ENCODE data around the gene SPATA13.
"Not testable (repeated sequence)": the region's sequence is repeated elsewhere in the genome, so short reads cannot be mapped to it uniquely, and the experiment has no call there.

Gene SPATA13

DNA sequence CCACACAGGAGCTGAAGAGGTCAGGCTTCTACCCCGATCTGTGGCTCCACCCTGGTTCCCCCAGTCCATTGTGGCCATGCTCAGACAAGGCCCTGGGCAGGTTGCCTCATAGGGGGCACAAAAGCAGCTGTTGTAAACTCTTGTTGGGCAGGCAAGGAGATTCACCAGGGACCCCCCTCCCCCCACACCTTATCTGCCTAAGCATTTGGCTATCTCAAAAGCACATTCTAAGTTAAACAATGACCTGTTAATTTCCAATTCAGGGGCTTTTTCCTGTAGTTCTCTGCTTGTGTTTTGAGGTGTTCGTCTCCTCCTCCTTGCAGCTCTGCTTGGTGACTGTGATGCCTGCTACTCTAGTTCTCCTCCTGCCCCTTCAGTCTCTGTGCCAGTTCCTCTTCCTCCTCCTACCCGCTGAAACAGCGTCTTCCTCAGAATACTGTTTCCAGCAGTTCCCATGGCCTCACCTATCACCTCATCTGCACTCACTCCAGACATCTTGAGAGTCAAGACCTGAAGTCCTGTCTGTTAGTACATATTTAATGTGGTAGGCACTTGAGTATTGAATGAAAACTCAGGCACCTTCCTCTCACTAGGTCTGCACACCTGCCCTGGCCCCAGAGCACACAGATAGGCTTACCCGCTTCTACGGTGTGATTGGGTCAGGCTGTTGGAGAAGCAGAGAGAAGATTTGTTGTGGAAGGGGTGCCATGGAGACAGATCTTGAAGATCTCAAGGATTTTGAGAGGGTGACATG is 31.7 kb downstream of the SPATA13 start:
- FAIRE-seq (peak; percentile 29), DNase-seq (ENCODE audit: extremely low spot score, insufficient read length, low read depth) (no peak)

DNA sequence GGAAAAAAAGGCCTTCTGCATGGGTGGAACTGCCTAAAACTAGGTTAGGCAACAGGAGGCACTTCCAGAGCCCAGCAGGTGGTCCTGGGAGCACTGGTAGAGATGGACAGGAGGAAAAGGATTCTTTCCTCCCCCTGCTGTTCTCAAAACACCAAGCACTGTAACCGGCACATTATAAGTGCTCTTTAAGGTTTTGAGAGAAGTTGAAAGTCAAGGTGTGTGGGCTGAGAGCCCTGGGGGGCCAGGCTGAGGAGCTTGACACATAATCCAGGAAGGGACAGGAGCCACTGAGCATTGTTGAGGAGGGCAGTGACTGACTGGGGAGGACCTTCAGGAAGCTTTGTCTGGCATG is 32.3 kb downstream of the SPATA13 start:
- no peak for FAIRE-seq
- no peak for DNase-seq (ENCODE audit: extremely low spot score, insufficient read length, low read depth)

DNA sequence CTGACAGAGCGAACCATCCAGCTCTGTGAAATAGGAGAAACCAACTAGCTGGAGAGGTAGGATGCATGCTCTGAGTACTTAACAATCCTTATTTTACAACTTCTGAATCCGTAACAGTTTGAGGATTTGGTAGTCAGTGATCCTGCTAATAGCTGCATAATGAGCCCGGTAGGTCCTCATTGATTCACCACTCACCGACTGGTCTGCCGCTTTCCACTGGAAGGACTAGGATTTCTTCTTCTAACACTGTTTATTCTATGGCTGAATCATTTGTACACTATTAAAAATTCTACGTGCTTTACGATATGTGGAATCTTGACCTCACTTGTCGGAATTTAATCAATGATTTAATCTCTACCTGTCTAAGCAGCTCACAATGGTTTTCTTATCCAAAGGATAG is 33.9 kb downstream of the SPATA13 start:
- FAIRE-seq, result no peak
- no peak for DNase-seq (ENCODE audit: extremely low spot score, insufficient read length, low read depth)

DNA sequence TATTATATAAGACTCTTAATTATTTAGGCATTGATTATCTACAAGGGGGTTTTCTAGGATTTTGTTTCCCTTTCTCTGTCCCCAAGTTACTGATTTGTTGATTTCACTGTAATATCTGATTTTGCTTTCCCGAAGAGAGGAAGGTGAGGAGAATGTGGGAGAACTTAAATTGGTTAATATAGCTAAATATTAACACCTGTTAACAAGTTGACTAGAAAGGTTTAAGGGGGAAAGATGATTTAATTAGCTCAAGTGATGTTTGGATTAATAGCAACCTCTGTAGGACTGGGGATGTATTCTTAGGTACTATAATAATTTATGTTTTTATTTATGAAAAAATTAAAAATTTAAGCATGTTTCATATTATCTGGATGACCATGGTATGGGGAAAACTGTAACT is 35.1 kb downstream of the SPATA13 start:
- no peak for FAIRE-seq
- DNase-seq (ENCODE audit: extremely low spot score, insufficient read length, low read depth), result no peak

DNA sequence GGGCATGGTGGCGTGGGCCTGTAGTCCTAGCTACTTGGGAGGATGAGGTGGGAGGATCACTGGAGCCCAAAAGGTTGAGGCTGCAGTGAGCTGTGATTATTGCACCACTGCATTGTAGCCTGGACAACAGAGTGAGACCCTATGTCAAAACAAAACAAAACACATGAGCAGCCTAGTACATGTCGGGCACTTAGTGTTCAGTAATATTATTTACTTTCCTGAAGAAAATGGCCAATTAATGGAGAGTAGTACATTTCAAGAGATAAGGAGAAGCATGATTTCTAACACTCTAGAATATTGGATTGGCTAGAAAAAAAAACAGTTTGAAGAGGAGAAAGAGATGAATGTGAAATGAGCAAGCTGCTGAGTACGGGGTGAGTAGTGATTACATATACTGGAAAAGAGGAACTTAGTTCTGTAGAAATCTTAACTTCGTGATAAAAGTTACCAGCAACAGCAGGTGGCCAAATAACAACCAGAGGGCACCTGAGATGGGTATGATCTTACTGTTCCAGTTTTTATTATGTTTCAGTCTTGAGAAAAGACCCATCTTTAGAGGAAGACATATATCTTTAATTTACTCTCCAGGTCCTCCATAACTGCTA is 36.2 kb downstream of the SPATA13 start:
- FAIRE-seq, result no peak
- no peak for DNase-seq (ENCODE audit: extremely low spot score, insufficient read length, low read depth)

DNA sequence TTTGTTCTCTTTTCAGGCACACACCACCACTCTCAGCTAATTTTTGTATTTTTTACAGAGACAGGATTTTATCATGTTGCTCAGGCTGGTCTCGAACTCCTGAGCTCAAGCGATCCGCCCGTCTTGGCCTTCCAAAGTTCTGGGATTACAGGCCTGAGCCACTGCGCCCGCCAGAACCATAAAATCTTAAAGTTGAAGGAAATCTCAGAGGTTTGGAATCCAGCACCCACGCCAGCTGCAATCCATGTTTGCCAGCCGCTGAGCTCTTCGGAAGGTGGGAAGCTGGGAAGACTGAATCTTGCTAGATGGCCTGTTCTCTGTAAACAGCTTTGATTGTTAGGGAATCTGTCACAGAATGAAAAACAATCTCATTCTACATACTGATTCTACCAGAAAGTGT is 38.5 kb downstream of the SPATA13 start:
- FAIRE-seq (no peak), DNase-seq (ENCODE audit: extremely low spot score, insufficient read length, low read depth) (no peak)

DNA sequence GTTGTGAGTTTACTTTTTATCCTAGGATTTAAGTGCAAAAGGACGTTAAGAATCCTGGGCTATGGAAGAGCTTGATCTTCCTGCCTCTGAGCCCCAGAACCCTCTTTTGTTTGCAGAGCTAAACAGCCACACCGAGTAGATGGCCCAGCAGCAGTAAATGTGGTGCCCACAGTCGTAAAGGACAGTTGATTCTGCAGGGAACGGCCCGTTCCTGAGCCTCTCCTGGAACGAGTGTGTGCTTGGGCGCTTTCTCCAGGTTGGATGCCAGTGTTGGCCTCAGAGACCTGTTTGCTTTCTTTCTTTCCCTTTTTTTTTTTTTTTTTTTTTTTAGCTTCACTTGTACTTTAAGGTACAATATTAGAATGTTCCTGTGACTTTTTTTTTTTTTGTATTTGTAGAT is 41.7 kb downstream of the SPATA13 start:
- no peak for FAIRE-seq
- DNase-seq (ENCODE audit: extremely low spot score, insufficient read length, low read depth), result no peak

DNA sequence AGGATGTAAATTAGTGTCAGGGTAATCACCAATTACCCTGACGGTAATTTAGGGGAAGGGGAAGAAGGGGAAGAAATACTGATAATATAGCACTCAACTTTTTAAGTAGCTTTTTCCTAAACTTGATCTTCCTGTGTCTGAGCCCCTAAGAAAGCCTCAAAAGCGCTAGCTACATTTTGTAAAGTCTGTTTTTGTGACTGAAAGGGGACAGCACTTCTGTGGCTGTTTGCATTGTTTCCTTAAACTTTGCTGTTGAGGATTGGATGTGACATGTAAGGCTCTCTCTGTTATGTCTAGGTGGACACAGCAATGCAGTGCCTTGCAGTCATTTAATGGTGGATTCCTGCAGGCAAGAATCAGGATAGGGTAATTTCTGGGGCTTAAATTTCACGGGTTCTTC is 42.8 kb downstream of the SPATA13 start:
- no peak for DNase-seq (ENCODE audit: extremely low spot score, insufficient read length, low read depth)
- FAIRE-seq, result no peak

DNA sequence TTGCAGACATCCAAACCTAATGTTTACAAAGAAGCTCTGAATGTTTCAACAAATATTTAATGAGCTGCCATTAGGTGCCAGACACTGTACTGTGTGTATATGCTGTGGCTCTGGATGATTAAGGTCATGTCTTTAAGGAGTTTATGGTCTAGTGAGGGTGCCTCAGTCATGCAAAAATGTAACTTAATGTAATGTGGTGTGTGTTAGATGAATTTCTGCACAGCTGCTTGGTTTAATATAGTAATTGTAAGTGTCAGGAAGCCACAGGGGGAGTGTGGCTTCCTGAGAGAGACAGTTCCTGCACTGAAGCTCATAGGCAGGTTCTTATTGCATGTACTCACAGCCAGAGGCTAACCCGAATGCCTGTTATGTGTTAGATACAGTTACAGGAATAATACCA is 43.3 kb downstream of the SPATA13 start:
- DNase-seq (ENCODE audit: extremely low spot score, insufficient read length, low read depth) (no peak), FAIRE-seq (peak; percentile 56)

DNA sequence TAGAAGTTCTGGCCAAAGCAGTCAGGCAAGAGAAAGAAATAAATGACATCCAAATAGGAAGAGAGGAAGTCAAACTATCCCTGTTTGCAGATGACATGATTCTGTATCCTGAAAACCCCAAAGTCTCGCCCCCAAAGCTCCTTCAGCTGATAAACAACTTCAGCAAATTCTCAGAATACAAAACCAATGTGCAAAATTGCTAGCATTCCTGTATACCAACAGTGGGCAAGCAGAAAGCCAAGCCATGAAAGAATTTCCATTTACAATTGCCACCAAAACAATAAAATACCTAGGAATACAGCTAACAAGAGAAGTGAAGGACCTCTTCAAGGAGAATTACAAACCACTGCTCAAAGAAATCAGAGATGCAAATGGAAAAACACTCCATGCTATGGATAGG is 44.6 kb downstream of the SPATA13 start:
- not testable (repeated sequence) for FAIRE-seq; DNase-seq (ENCODE audit: extremely low spot score, insufficient read length, low read depth)

DNA sequence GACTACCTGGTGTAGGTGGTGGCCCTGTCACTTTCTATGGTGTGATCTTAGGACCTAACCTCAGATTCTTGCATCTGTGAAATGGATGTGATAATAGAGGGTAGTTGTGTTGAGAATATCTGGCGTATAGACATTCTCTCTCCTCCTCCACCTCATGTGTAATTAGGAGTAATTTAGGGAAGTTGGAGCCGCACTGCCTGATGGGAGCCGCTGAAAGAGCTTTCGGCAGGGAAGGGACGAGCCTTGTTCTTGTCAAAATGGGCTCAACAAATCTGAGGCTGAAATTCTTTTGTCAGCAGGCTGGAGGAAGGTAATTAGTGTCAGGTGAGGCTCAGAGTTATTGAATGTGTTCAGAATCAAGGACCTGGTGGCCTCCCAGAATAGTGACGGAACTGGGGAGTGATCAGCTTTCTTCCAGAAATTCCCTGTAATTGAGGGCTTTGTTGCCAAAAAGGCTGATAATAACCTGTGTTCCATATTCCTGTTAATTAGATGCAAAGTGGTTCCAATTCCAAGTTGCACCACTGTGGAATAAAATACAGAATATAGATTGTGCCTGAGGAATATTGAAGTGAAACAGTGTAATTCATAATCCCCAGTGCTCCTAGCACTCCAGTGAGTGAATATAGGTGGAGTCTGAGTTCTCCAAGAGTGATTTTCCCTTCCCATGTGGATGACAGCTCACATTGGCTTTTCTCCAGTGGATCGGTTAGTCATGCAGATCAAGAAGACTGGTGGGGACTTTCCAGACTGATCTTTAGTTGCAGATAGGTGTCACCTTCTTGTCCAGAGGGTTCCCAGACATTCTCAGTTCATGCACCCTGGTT is 47.5 kb downstream of the SPATA13 start:
- FAIRE-seq (no peak), DNase-seq (ENCODE audit: extremely low spot score, insufficient read length, low read depth) (no peak)

DNA sequence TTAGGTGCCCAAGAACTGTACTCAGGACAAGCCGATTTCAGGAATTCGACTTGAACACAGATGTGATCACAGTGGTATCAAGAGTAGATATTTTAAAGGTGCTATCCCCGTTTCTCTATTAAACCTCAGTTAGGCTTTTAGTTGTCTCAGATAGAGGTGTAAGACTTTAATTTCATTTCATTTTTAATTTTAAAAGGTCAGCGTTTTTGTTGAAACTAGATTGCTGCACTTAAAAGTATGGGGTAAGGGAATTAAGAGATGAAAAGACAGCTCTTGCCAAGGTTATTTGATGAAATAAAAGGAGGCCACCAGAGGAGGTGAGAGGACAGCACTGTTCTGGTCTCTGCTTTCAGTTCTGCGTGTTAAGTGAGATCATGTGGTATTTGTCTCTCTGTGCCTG is 48.6 kb downstream of the SPATA13 start:
- no peak for FAIRE-seq
- DNase-seq (ENCODE audit: extremely low spot score, insufficient read length, low read depth), result no peak

DNA sequence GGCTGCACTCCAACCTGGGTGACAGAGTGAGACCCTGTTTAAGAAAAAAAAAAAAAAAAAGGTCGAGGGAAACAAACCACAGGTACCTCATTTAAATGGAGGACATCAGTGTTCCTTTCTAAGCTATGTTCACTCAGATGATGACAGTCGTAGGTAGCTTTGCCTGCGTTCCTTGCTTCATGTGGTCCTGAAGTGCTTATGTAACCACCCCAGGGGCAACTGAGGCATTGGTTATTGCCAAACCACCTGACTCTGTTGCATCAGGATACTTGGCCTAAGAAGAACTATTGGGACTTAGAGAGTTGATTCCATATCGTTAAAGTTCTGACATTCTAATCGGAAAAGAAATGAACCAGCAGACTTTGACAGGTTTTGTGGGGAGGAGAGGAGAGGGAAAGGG is 51.7 kb downstream of the SPATA13 start:
- FAIRE-seq, result no peak
- DNase-seq (ENCODE audit: extremely low spot score, insufficient read length, low read depth), result no peak

DNA sequence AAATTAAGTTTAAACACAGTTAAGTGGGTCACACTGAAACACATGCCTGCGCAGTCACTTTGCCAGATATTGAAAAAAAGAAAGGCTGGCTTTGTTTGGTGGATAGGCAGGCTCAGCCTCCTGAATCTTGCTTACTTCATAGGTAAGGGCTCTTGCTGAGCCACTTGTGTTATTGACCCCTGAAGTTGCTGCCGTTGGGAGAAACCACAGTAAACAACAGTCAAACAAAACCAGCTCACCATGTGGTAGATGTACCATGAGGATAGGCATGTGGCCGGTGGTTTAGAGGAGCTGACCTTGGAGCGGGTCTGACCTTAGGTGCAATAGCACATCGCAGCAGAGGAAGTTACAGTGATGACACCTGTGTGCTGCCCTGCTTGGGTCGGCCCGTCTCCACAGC is 52.2 kb downstream of the SPATA13 start:
- FAIRE-seq (no peak), DNase-seq (ENCODE audit: extremely low spot score, insufficient read length, low read depth) (no peak)

DNA sequence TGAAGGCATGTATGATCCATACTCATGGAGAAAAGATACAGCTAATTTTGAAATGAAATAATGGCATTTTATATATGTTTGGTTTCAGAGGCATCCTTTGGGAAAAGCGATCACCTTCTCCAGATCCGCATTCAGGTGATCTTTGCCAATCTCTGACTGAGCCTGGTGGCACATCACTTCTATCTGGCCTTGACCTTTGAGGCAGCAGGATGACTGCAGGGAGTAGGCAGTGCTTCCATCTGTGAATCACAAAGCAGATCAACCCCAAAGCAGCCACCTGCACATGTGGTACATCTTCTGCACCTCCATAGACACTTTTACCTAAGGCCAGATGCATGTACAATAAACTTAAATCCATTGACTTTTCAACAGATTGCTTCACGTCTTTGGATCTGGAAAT is 53.4 kb downstream of the SPATA13 start:
- FAIRE-seq (no peak), DNase-seq (ENCODE audit: extremely low spot score, insufficient read length, low read depth) (no peak)

DNA sequence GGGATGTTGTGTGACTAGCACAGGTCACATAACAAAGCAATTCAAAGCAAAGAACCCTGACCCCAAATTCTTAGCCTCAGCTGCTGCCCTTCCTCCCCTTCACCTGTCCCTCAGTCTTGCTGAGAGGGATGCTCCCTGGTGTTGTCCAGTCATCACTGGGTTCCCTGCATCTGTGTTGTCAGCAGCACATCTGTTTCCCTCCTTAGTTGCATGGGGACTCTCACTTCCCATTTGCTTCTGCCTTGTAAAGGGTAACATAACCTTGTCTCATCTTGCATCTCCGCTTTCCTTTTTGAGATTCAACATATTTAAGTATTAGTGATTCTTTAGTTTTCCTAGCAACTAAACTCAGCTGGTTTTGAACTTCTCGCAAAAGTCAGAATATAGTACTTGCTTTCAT is 54.0 kb downstream of the SPATA13 start:
- FAIRE-seq, result peak; percentile 72

DNA sequence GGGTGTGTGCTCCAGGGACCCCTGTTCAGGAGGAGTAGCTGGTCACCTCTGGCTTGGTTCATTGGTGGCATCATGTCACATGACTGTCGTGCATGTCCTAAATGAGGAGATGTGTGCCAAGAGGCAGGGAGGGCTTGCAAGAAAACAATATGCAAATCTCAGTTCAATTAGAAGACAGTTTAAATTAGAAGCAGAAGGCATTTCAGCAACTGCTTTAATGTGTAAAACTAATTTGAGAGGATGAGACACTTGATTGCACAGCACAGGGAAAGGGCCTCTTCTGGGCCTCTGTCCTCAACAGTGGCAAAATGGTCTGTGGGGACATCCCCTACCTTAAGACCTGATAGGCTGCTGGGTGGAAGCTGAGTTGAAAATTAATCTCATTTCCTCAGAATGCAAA is 54.6 kb downstream of the SPATA13 start:
- peak; percentile 80 for FAIRE-seq

More for the DNA sequence above, 54.0 kb downstream of the SPATA13 start:
- DNase-seq (ENCODE audit: extremely low spot score, insufficient read length, low read depth), result no peak

DNA sequence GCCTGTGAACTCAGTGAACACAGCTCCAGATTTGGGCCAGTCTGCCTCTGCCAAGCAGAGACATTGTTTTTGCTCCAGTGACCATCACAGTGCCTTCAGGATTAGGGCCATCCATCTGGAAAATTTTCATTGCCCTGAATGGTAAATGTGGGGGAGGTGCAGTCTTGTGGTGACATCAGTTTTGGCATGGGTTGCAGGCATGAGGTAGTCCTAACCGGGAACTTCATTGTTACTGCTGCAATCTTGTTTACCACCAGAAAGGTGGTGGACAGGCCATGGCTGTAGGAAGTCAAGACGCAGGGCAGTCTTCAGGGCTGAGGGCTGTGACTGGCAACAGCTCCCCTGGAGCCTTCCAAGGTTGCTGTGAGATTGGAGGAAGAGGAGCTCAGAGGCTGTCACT is 55.2 kb downstream of the SPATA13 start:
- no peak for DNase-seq (ENCODE audit: extremely low spot score, insufficient read length, low read depth)
- FAIRE-seq, result no peak

More for the DNA sequence above, 54.6 kb downstream of the SPATA13 start:
- DNase-seq (ENCODE audit: extremely low spot score, insufficient read length, low read depth), result no peak

DNA sequence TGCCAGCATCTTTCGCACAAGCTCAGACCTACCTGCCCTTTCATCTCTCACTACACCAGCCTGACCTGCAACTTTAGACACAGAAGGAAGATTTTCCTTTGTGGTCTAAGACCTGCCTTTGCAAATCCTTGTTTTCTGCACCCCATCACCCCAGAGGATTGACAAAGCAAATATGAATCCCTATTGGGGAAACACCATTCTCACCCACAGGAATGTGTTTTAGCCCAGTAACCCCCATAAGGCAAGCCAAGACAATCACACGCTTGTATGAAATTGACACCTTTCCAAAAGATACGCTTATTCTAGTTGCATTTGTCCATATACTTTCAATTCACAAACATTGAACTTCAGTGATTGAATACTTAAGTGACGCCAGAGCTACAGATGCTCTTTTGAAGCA is 55.7 kb downstream of the SPATA13 start:
- no peak for FAIRE-seq

DNA sequence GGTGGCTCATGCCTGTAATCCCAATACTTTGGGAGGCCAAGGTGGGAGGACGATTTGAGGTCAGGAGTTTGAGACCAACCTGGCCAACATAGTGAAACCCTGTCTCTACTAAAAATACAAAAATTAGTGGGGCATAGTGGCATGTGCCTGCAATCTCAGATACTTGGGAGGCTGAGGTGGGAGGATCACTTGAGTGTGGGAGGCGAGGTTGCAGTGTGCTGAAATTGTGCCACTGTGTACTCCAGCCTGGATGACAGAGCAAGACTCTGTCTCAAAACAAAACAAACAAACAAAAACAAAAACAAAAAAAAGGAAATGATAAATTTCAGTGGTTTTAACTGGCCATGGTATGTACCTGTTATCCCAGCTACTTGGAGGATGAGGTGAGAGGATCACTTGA is 56.3 kb downstream of the SPATA13 start:
- FAIRE-seq, result peak; percentile 59
- DNase-seq (ENCODE audit: extremely low spot score, insufficient read length, low read depth), result not testable (repeated sequence)

More for the DNA sequence above, 55.7 kb downstream of the SPATA13 start:
- DNase-seq (ENCODE audit: extremely low spot score, insufficient read length, low read depth), result no peak

All from GM18507 (cell line).